ENCODE results near the gene SHB.

DNA sequence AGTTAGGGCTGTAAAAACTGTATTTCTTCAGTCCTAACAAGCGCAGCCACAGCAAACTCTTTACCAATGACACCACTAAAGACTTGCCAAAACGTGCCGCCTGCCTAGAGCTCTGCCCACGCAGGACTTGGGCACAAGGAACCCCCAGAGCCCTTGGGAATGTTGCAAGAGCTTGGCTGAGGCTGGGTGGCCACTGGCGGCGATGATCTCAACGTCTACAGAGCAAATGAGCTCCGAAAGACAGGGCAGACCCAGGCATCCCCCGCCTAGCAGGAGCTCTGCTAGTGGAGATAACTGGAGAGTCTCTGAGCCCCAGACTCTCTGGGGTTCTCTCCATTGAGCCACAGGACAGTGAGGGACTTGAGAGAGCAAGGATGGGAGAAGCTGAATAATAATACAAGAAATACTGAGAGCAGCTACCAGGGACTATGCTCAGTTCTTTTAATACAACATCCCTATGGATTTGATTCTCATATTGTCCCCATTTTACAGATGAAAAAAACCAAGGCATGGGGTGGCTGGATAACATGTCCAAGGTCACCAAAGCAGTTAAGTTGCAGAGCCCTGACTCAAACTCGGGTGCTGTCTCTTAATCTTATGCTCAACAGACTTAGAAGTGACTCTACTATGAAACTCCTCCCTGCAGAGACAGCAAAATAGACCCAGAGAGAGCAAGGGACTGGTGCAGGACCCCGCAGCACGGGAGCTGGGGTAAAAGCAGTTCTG is 32.5 kb downstream of the SHB start:
- TF ChIP-seq, protein P1, sequence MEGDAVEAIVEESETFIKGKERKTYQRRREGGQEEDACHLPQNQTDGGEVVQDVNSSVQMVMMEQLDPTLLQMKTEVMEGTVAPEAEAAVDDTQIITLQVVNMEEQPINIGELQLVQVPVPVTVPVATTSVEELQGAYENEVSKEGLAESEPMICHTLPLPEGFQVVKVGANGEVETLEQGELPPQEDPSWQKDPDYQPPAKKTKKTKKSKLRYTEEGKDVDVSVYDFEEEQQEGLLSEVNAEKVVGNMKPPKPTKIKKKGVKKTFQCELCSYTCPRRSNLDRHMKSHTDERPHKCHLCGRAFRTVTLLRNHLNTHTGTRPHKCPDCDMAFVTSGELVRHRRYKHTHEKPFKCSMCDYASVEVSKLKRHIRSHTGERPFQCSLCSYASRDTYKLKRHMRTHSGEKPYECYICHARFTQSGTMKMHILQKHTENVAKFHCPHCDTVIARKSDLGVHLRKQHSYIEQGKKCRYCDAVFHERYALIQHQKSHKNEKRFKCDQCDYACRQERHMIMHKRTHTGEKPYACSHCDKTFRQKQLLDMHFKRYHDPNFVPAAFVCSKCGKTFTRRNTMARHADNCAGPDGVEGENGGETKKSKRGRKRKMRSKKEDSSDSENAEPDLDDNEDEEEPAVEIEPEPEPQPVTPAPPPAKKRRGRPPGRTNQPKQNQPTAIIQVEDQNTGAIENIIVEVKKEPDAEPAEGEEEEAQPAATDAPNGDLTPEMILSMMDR (conservative IDR thresholded peaks at IDR 0.05; ENCODE audit: low read length): no peak
- no peak for TF ChIP-seq EZH2phosphoT487 (IDR thresholded peaks at IDR 0.05; ENCODE audit: borderline replicate concordance, low read depth, low read length)
